HL-60/S4 (cell line): Measurements from ENCODE around the gene SPAG6.

Experiments used
- in situ Hi-C: fragments of 300-500 bp; cut with MboI; formaldehyde crosslinking; loops from 2 replicates; pipeline ENCODE4 v1.14.3; 2022; ENCODE audit warnings: low sequenced_read_pairs

Gene SPAG6

GRCh38 chr10:22321924-22322640, 23.2 kb upstream of the SPAG6 start:
- in situ Hi-C loops = no loop called here

- in situ Hi-C loops = no loop called here
Observed at GRCh38 chr10:22322641-22323160, 22.6 kb upstream of the SPAG6 start.

GRCh38 chr10:22323538-22324305, 21.6 kb upstream of the SPAG6 start:
- in situ Hi-C loops = no loop called here

- in situ Hi-C loops = no loop called here
Observed at GRCh38 chr10:22324413-22324812, 20.9 kb upstream of the SPAG6 start.

- in situ Hi-C loops = no loop called here
Observed at GRCh38 chr10:22324893-22325271, 20.4 kb upstream of the SPAG6 start.

- in situ Hi-C loops = no loop called here
Observed at GRCh38 chr10:22325272-22326144, 19.8 kb upstream of the SPAG6 start.

GRCh38 chr10:22326145-22326702, 19.1 kb upstream of the SPAG6 start:
- in situ Hi-C loops = no loop called here

- in situ Hi-C loops = no loop called here
Observed at GRCh38 chr10:22329150-22329549, 16.1 kb upstream of the SPAG6 start.

GRCh38 chr10:22332116-22332692, 13.1 kb upstream of the SPAG6 start:
- in situ Hi-C loops = no loop called here

GRCh38 chr10:22333167-22333974, 11.9 kb upstream of the SPAG6 start:
- in situ Hi-C loops = no loop called here

GRCh38 chr10:22333975-22334282, 11.4 kb upstream of the SPAG6 start:
- in situ Hi-C loops = no loop called here

- in situ Hi-C loops = no loop called here
Observed at GRCh38 chr10:22334414-22335172, 10.7 kb upstream of the SPAG6 start.

GRCh38 chr10:22335173-22335933, 9.9 kb upstream of the SPAG6 start:
- in situ Hi-C loops = no loop called here

GRCh38 chr10:22338185-22338900, 7.0 kb upstream of the SPAG6 start:
- in situ Hi-C loops = no loop called here

GRCh38 chr10:22338931-22339330, 6.4 kb upstream of the SPAG6 start:
- in situ Hi-C loops = no loop called here

- in situ Hi-C loops = no loop called here
Observed at GRCh38 chr10:22339761-22340328, 5.5 kb upstream of the SPAG6 start.
